Transverse colon (tissue), 4 donors: ENCODE results near the gene KCNK15. TPM values are rescaled to one million over a fixed set of nuclear protein-coding genes. Genes with fewer than 3 reads are reported as not detected.

ENCODE experiments used
- DNase-seq: peaks from one replicate; pipeline ENCODE4 v3.0.0-alpha.2; 2019
- H3K27ac ChIP-seq, 4 donors: fragments of 200-600 bp; sonication (generic); 2 replicates each; pipeline ENCODE4 v1.5.1; 2016 to 2018; ENCODE audit warnings: inconsistent platforms in 4 of 4
- H3K27me3 ChIP-seq: fragments of 200-600 bp; sonication (generic); 2 replicates; pipeline ENCODE4 v1.5.1; 2017; ENCODE audit warnings: inconsistent platforms
- H3K36me3 ChIP-seq, 4 donors: fragments of 200-600 bp; sonication (generic); 2 replicates each; pipeline ENCODE4 v1.5.1; 2017 to 2019; ENCODE audit warnings: inconsistent platforms in 4 of 4
- H3K4me1 ChIP-seq, 4 donors: fragments of 200-600 bp; sonication (generic); 2 replicates each; pipeline ENCODE4 v1.5.1; 2017 to 2020; ENCODE audit warnings: inconsistent platforms in 4 of 4
- H3K4me3 ChIP-seq, 4 donors: fragments of 200-600 bp; sonication (generic); 1 replicate in 1 of 4; 2 replicates in 3 of 4; pipeline versions ENCODE4 v1.5.1 to v1.6.1; 2017 to 2019; ENCODE audit warnings: inconsistent platforms in 4 of 4
- H3K9me3 ChIP-seq, 2 donors: fragments of 200-600 bp; sonication (generic); 2 replicates each; pipeline ENCODE4 v1.5.1; 2017 to 2019; ENCODE audit warnings: inconsistent platforms in 2 of 2
- CTCF ChIP-seq, 5 experiments: fragments of 200-600 bp in 3 of 5; fragments of 450-650 bp in 2 of 5; sonication (generic) in 3 of 5; IDR thresholded peaks; 1 replicate in 2 of 5; 2 replicates in 3 of 5; pipeline ENCODE4 v1.5.1; 2016 to 2017; ENCODE audit warnings: antibody characterized with exemption in 5 of 5, inconsistent platforms in 3 of 5, mild to moderate bottlenecking in 2 of 5, moderate library complexity in 1 of 5
- EP300 ChIP-seq: sonication (generic); formaldehyde crosslinking; IDR thresholded peaks from one replicate; pipeline ENCODE4 v1.6.1; 2017; ENCODE audit warnings: antibody characterized with exemption, low read depth
- POLR2A ChIP-seq: fragments of 450-650 bp; IDR thresholded peaks from one replicate; pipeline ENCODE4 v1.6.1; 2016; ENCODE audit warnings: antibody characterized with exemption, mild to moderate bottlenecking, moderate library complexity
- POLR2AphosphoS5 ChIP-seq, 3 donors: sonication (generic); formaldehyde crosslinking; IDR thresholded peaks; one replicate each; pipeline ENCODE4 v1.6.1; 2016; ENCODE audit warnings: antibody characterized with exemption in 3 of 3
- WGBS, 2 donors: methylation state at CpG; one replicate each; pipeline ENCODE4 v1.1.5; 2018; ENCODE audit warnings: low coverage in 1 of 2; 5-methylcytosine and 5-hydroxymethylcytosine counted together
- in situ Hi-C, 4 donors: fragments of 200-750 bp; cut with MboI; loops; one replicate each; pipeline versions ENCODE4 v1.15.0 to v1.15.1; 2017; ENCODE audit warnings: low sequenced_read_pairs in 3 of 4, low pct_ligation_motif_present in 1 of 4, low pct_unique_long_range_greater_than_20kb in 1 of 4
- intact Hi-C: fragments of 100-400 bp; cut with DNase I; formaldehyde crosslinking; loops from one replicate; pipeline ENCODE4 v1.15.1; 2023; ENCODE audit warnings: low total_unique reads
- total RNA-seq, 4 donors: library from RNA; depleted of rRNA; stranded (reverse); fragments of >200 nt; gene quantifications; one replicate each; pipeline ENCODE4 v1.1.0, GENCODE V29; 2016

KCNK15 gene
- total RNA-seq, 4 donors from 2014 or later = 0.27 to 1.3 TPM; not detected in 2

GRCh38 chr20:44703183-44703925 is 42.3 kb upstream of the KCNK15 start:
- WGBS, 2 donors = 60 to 100% methylated on average over 1 to 12 of the region's 12 CpGs
- intact Hi-C loops (no loop called here), in situ Hi-C loops (no loop called here)

GRCh38 chr20:44703956-44704488 is 41.6 kb upstream of the KCNK15 start:
- H3K4me3 ChIP-seq = no peak overlapping the region
- H3K9me3 ChIP-seq = no peaks in the 10 kb centered on the region
- H3K4me1 ChIP-seq = peaks cover 0 to 12% (median 6%) of the 10 kb centered on the region in 4 donors
- H3K36me3 ChIP-seq = no peaks in the 10 kb centered on the region
- TF ChIP-seq CTCF (IDR thresholded peaks at IDR 0.05) (no peak), POLR2AphosphoS5 (IDR thresholded peaks at IDR 0.05) (no peak), EP300 (no peak), POLR2A (no peak)
- H3K27ac ChIP-seq = no peak overlapping the region
- in situ Hi-C loops (no loop called here), intact Hi-C loops (no loop called here)
- H3K27me3 ChIP-seq = no peaks in the 10 kb centered on the region
- WGBS, 2 donors = 81% methylated on average over 9 of the region's 9 CpGs; no CpG with 5 or more reads in 1 of the 2 donors
- DNase-seq = no peak

More at GRCh38 chr20:44703183-44703925, 42.3 kb upstream of the KCNK15 start:
- no peak for DNase-seq
- no peaks in the 10 kb centered on the region for H3K9me3 ChIP-seq
- H3K27me3 ChIP-seq = no peaks in the 10 kb centered on the region
- H3K36me3 ChIP-seq = no peaks in the 10 kb centered on the region
- H3K4me1 ChIP-seq = peaks cover 0 to 12% (median 6%) of the 10 kb centered on the region in 4 donors
- H3K27ac ChIP-seq = peak overlapping the region in 2 of 4 donors; percentile 33 to 48
- no peak for TF ChIP-seq POLR2AphosphoS5 (IDR thresholded peaks at IDR 0.05)
- no peak for TF ChIP-seq POLR2A
- no peak for TF ChIP-seq EP300
- no peak for TF ChIP-seq CTCF (IDR thresholded peaks at IDR 0.05)
- no peak overlapping the region for H3K4me3 ChIP-seq

- 56% methylated on average over 2 of the region's 4 CpGs; no CpG with 5 or more reads in 1 of the 2 donors for WGBS, 2 donors
- intact Hi-C loops (no loop called here), in situ Hi-C loops (no loop called here)
- Histone ChIP-seq H3K4me1 (peaks cover 0 to 12% (median 6%) of the 10 kb centered on the region in 4 donors), H3K27ac (no peak overlapping the region), H3K27me3 (no peaks in the 10 kb centered on the region), H3K4me3 (no peak overlapping the region), H3K9me3 (no peaks in the 10 kb centered on the region), H3K36me3 (no peaks in the 10 kb centered on the region)
- no peak for DNase-seq
- TF ChIP-seq CTCF (IDR thresholded peaks at IDR 0.05) (no peak), POLR2AphosphoS5 (IDR thresholded peaks at IDR 0.05) (no peak), EP300 (no peak), POLR2A (no peak)
Observed at GRCh38 chr20:44704551-44704971, 41.1 kb upstream of the KCNK15 start.

GRCh38 chr20:44705364-44706094 is 40.1 kb upstream of the KCNK15 start:
- WGBS, 2 donors = 76 to 82% methylated on average over 3 to 4 of the region's 4 CpGs
- peaks cover 0 to 12% (median 6%) of the 10 kb centered on the region in 4 donors for H3K4me1 ChIP-seq
- no peak overlapping the region for H3K4me3 ChIP-seq
- intact Hi-C loops (no loop called here), in situ Hi-C loops (no loop called here)
- DNase-seq = no peak
- H3K27ac ChIP-seq = no peak overlapping the region
- TF ChIP-seq POLR2AphosphoS5 (IDR thresholded peaks at IDR 0.05) (no peak), EP300 (no peak), POLR2A (no peak), CTCF (IDR thresholded peaks at IDR 0.05) (no peak)
- H3K9me3 ChIP-seq = no peaks in the 10 kb centered on the region
- H3K36me3 ChIP-seq = no peaks in the 10 kb centered on the region
- no peaks in the 10 kb centered on the region for H3K27me3 ChIP-seq
